A549 treated with AZD9567 at 1 μM for 4 hours (cell line): ENCODE measurements around the gene STARD6. TPM values are rescaled to one million over a fixed set of nuclear protein-coding genes. Genes with fewer than 3 reads are reported as not detected.

Experiments used
- total RNA-seq: library from RNA; stranded (reverse); fragments of 200-300 nt; extraction: Qiagen RNA extraction; gene quantifications from 5 replicates; pipeline ENCODE4 v1.2.3, GENCODE V29; 2022; ENCODE audit not compliant: insufficient read depth

The STARD6 gene
- not detected in 5 replicates for total RNA-seq

GRCh38 chr18:54357660-54358494 lies at the start of gene STARD6, which contains the start of gene C18orf54:
STARD6 (minus strand) TSS chr18:54357858; CDS start chr18:54354573, 3,285 bp downstream.
C18orf54 (plus strand) TSS chr18:54357906; CDS start chr18:54360573, 2,667 bp downstream.

Other genes with a start within 250 kb of the STARD6 start
- 38.2 to 61.5 TPM (median 56.3 TPM) in 5 replicates for gene MBD2, start 133.2 kb downstream of the STARD6 start, total RNA-seq
- 6.7 to 12.2 TPM (median 9.0 TPM) in 5 replicates for gene POLI, start 88.3 kb downstream of the STARD6 start, total RNA-seq
- gene C18orf54, start within 50 bp of the STARD6 start, total RNA-seq: 2.0 to 7.2 TPM (median 3.3 TPM) in 5 replicates
- gene DYNAP, start 233.4 kb upstream of the STARD6 start, total RNA-seq: not detected in 5 replicates